Activated CD8-positive, alpha-beta T cell treated with anti-CD3 and anti-CD28 coated beads, Interleukin-2, amount 10 ng/mL, durations not matched to agents 7 days and 5 days (primary cell): Measurements from ENCODE around the gene BEST1. TPM values are rescaled to one million over a fixed set of nuclear protein-coding genes. Genes with fewer than 3 reads are reported as not detected.
A peak's percentile ranks its signal among the peaks of the same experiment; 100 is the strongest.
"Not testable (repeated sequence)": the region's sequence is repeated elsewhere in the genome, so short reads cannot be mapped to it uniquely, and the experiment has no call there.

ENCODE experiments used
- ATAC-seq: fragments of 150-1000 bp; cut with Tn5 transposase; one replicate; pipeline ENCODE4 v1.10.0; 2021; ENCODE audit warnings: moderate library complexity
- CTCF ChIA-PET: fragments of 350-600 bp; sonication (Branson Sonifier 250); formaldehyde crosslinking; loops from one replicate; lab custom pipeline; 2021; ENCODE audit warnings: antibody characterized with exemption; lab: Charles Lee
- POLR2A ChIA-PET: fragments of 350-600 bp; sonication (Branson Sonifier 250); formaldehyde crosslinking; loops from one replicate; lab custom pipeline; 2021; ENCODE audit warnings: antibody characterized with exemption; lab: Charles Lee
- DNase-seq: peaks from one replicate; pipeline ENCODE4 v3.0.0-alpha.2; 2020
- H3K27ac Mint-ChIP-seq: one replicate; pipeline ENCODE4 v1.8.0; 2021; ENCODE audit warnings: mild to moderate bottlenecking, mixed read lengths
- H3K27me3 Mint-ChIP-seq: one replicate; pipeline ENCODE4 v1.8.0; 2021; ENCODE audit warnings: low read depth, mixed read lengths
- H3K36me3 Mint-ChIP-seq: one replicate; pipeline ENCODE4 v1.8.0; 2021; ENCODE audit warnings: low read depth, mixed read lengths
- H3K4me1 Mint-ChIP-seq: one replicate; pipeline ENCODE4 v1.8.0; 2021; ENCODE audit warnings: low read depth, mixed read lengths
- H3K4me3 Mint-ChIP-seq: one replicate; pipeline ENCODE4 v1.8.0; 2021; ENCODE audit warnings: mild to moderate bottlenecking, mixed read lengths
- H3K9me3 Mint-ChIP-seq: one replicate; pipeline ENCODE4 v1.8.0; 2022; ENCODE audit warnings: mixed read lengths; ENCODE audit not compliant: insufficient read depth
- total RNA-seq, 2 experiments: library from RNA; stranded (reverse); gene quantifications; one replicate each; pipeline ENCODE4 v1.2.3, GENCODE V29; 2021

Gene BEST1
- total RNA-seq, 2 experiments from 2014 or later: not detected

- ChIA-PET POLR2A (no interaction called here), CTCF (interaction anchor here (9.3 to 10.0 kb wide), 2 partner anchors 54 to 130 kb away, joined by 114 to 139 read pairs; no protein-coding TSS in a partner anchor)
- Mint-ChIP-seq H3K27me3 (peaks cover 22% of the 10 kb centered on the region), H3K27ac (no peak overlapping the region), H3K4me3 (no peak overlapping the region), H3K9me3 (no peaks in the 10 kb centered on the region), H3K4me1 (peaks cover 8% of the 10 kb centered on the region), H3K36me3 (no peaks in the 10 kb centered on the region)
- DNase-seq (no peak), ATAC-seq (no peak)
These were observed 2.7 kb downstream of the BEST1 start for GRCh38 chr11:61952882-61953281.

- H3K4me1 Mint-ChIP-seq, H3K4me3 Mint-ChIP-seq, ATAC-seq, POLR2A ChIA-PET, DNase-seq, H3K9me3 Mint-ChIP-seq, H3K36me3 Mint-ChIP-seq, H3K27ac Mint-ChIP-seq: not testable (repeated sequence)
- H3K27me3 Mint-ChIP-seq: peaks cover 22% of the 10 kb centered on the region
- CTCF ChIA-PET: interaction anchor here (9.3 to 10.0 kb wide), 2 partner anchors 55 to 130 kb away, joined by 114 to 139 read pairs; no protein-coding TSS in a partner anchor
These were observed 3.5 kb downstream of the BEST1 start for GRCh38 chr11:61953632-61954031.

- no peak overlapping the region for H3K4me3 Mint-ChIP-seq
- POLR2A ChIA-PET: interaction anchor here (0.5 to 1.0 kb wide), 2 partner anchors 14 to 148 kb away, joined by 3 read pairs; partner anchors contain the start of gene FTH1
- DNase-seq: peak; percentile 18
- no peak for ATAC-seq
- peaks cover 22% of the 10 kb centered on the region for H3K27me3 Mint-ChIP-seq
- no peak overlapping the region for H3K27ac Mint-ChIP-seq
- no peaks in the 10 kb centered on the region for H3K9me3 Mint-ChIP-seq
- peaks cover 8% of the 10 kb centered on the region for H3K4me1 Mint-ChIP-seq
- CTCF ChIA-PET: interaction anchor here (1.9 to 2.0 kb wide), 2 partner anchors 7 to 128 kb away, joined by 5 to 11 read pairs; no protein-coding TSS in a partner anchor
- H3K36me3 Mint-ChIP-seq: no peaks in the 10 kb centered on the region
These were observed 4.1 kb downstream of the BEST1 start for GRCh38 chr11:61954106-61954850.

- Mint-ChIP-seq H3K4me1 (peaks cover 8% of the 10 kb centered on the region), H3K27ac (no peak overlapping the region), H3K36me3 (no peaks in the 10 kb centered on the region), H3K9me3 (no peaks in the 10 kb centered on the region), H3K27me3 (peaks cover 22% of the 10 kb centered on the region), H3K4me3 (no peak overlapping the region)
- no peak for ATAC-seq
- DNase-seq: peak; percentile 21
- CTCF ChIA-PET: interaction anchor here (1.9 to 2.0 kb wide), 2 partner anchors 8 to 127 kb away, joined by 5 to 11 read pairs; no protein-coding TSS in a partner anchor
- POLR2A ChIA-PET: interaction anchor here (0.5 to 1.0 kb wide), 2 partner anchors 13 to 147 kb away, joined by 3 read pairs; partner anchors contain the start of gene FTH1
These were observed 4.8 kb downstream of the BEST1 start for GRCh38 chr11:61954851-61955421.

GRCh38 chr11:61955422-61956135 is 5.4 kb downstream of the BEST1 start:
- Mint-ChIP-seq H3K27ac (no peak overlapping the region), H3K4me3 (no peak overlapping the region), H3K4me1 (peaks cover 8% of the 10 kb centered on the region), H3K36me3 (no peaks in the 10 kb centered on the region), H3K9me3 (no peaks in the 10 kb centered on the region), H3K27me3 (peaks cover 22% of the 10 kb centered on the region)
- peak; percentile 35 for DNase-seq
- POLR2A ChIA-PET: interaction anchor here (1.0 kb wide), 1 partner anchor 13 kb away, joined by 3 read pairs; the partner anchor contains the start of gene FTH1
- CTCF ChIA-PET: interaction anchor here (1.9 to 2.0 kb wide), 2 partner anchors 8 to 127 kb away, joined by 5 to 11 read pairs; no protein-coding TSS in a partner anchor
- ATAC-seq: peak; percentile 46

GRCh38 chr11:61956191-61957020 is 6.3 kb downstream of the BEST1 start:
- Mint-ChIP-seq H3K9me3 (no peaks in the 10 kb centered on the region), H3K27ac (no peak overlapping the region), H3K27me3 (peaks cover 22% of the 10 kb centered on the region), H3K36me3 (no peaks in the 10 kb centered on the region), H3K4me1 (peaks cover 8% of the 10 kb centered on the region), H3K4me3 (no peak overlapping the region)
- POLR2A ChIA-PET: interaction anchor here (2.0 kb wide), 1 partner anchor 11 kb away, joined by 5 read pairs; the partner anchor contains the start of gene FTH1
- DNase-seq: peak; percentile 14
- no peak for ATAC-seq
- CTCF ChIA-PET: interaction anchor here (1.9 to 2.0 kb wide), 2 partner anchors 9 to 126 kb away, joined by 5 to 11 read pairs; no protein-coding TSS in a partner anchor

- Mint-ChIP-seq H3K27ac (no peak overlapping the region), H3K4me3 (no peak overlapping the region), H3K9me3 (no peaks in the 10 kb centered on the region), H3K4me1 (peaks cover 8% of the 10 kb centered on the region), H3K36me3 (no peaks in the 10 kb centered on the region), H3K27me3 (peaks cover 22% of the 10 kb centered on the region)
- ATAC-seq (no peak), DNase-seq (peak; percentile 18)
- POLR2A ChIA-PET: interaction anchor here (2.0 kb wide), 1 partner anchor 10 kb away, joined by 5 read pairs; the partner anchor contains the start of gene FTH1
- CTCF ChIA-PET: interaction anchor here (1.1 kb wide), 1 partner anchor 125 kb away, joined by 4 read pairs; no protein-coding TSS in a partner anchor
These were observed 7.0 kb downstream of the BEST1 start for GRCh38 chr11:61957021-61957770.

- no peaks in the 10 kb centered on the region for H3K9me3 Mint-ChIP-seq
- H3K36me3 Mint-ChIP-seq: peaks cover 11% of the 10 kb centered on the region
- peaks cover 22% of the 10 kb centered on the region for H3K27me3 Mint-ChIP-seq
- peaks cover 20% of the 10 kb centered on the region for H3K4me1 Mint-ChIP-seq
- POLR2A ChIA-PET: interaction anchor here (1.2 to 2.0 kb wide), 2 partner anchors 9 kb away, joined by 4 to 5 read pairs; partner anchors contain the start of gene FTH1
- CTCF ChIA-PET: interaction anchor here (1.0 to 6.1 kb wide), 4 partner anchors 12 to 150 kb away, joined by 4 to 46 read pairs (median 10); no protein-coding TSS in a partner anchor
- no peak for DNase-seq
- ATAC-seq: no peak
- H3K4me3 Mint-ChIP-seq: no peak overlapping the region
- H3K27ac Mint-ChIP-seq: no peak overlapping the region
These were observed 8.4 kb downstream of the BEST1 start for GRCh38 chr11:61958590-61958989.

GRCh38 chr11:61959114-61959513 is 9.0 kb downstream of the BEST1 start:
- POLR2A ChIA-PET: interaction anchor here (1.2 kb wide), 1 partner anchor 8 kb away, joined by 4 read pairs; the partner anchor contains the start of gene FTH1
- CTCF ChIA-PET: interaction anchor here (1.0 to 6.1 kb wide), 3 partner anchors 12 to 149 kb away, joined by 4 to 46 read pairs (median 17); no protein-coding TSS in a partner anchor

GRCh38 chr11:61959678-61960077 is 9.5 kb downstream of the BEST1 start:
- Mint-ChIP-seq H3K4me3 (no peak overlapping the region), H3K9me3 (no peaks in the 10 kb centered on the region), H3K27ac (no peak overlapping the region), H3K36me3 (peaks cover 22% of the 10 kb centered on the region), H3K27me3 (peaks cover 16% of the 10 kb centered on the region), H3K4me1 (peaks cover 31% of the 10 kb centered on the region)
- ChIA-PET POLR2A (interaction anchor here (1.2 kb wide), 1 partner anchor 8 kb away, joined by 4 read pairs; the partner anchor contains the start of gene FTH1), CTCF (interaction anchor here (1.0 to 6.1 kb wide), 4 partner anchors 13 to 149 kb away, joined by 4 to 46 read pairs (median 10); no protein-coding TSS in a partner anchor)
- ATAC-seq: no peak
- DNase-seq: no peak

More at GRCh38 chr11:61959114-61959513, 9.0 kb downstream of the BEST1 start:
- ATAC-seq (no peak), DNase-seq (no peak)
- no peak overlapping the region for H3K4me3 Mint-ChIP-seq
- no peaks in the 10 kb centered on the region for H3K9me3 Mint-ChIP-seq
- no peak overlapping the region for H3K27ac Mint-ChIP-seq
- peaks cover 25% of the 10 kb centered on the region for H3K4me1 Mint-ChIP-seq
- H3K27me3 Mint-ChIP-seq: peaks cover 20% of the 10 kb centered on the region
- peaks cover 16% of the 10 kb centered on the region for H3K36me3 Mint-ChIP-seq
